Retinal pigment epithelial cell (primary cell): ENCODE measurements around the gene KLF5.

Experiments used
- DNase-seq: peaks from one replicate; pipeline ENCODE4 v3.0.0-alpha.2; 2010; ENCODE audit warnings: low read depth
- H3K4me3 ChIP-seq: 2 replicates; pipeline ENCODE4 v1.5.1; 2011; ENCODE audit warnings: mild to moderate bottlenecking, low read length, control low read depth, moderate library complexity
- TF ChIP-seq, protein P1 (sequence below): conservative IDR thresholded peaks from 2 replicates; pipeline ENCODE4 v1.5.1; 2011; ENCODE audit warnings: low read depth, low read length, control low read depth, inconsistent platforms

KLF5 gene

DNA sequence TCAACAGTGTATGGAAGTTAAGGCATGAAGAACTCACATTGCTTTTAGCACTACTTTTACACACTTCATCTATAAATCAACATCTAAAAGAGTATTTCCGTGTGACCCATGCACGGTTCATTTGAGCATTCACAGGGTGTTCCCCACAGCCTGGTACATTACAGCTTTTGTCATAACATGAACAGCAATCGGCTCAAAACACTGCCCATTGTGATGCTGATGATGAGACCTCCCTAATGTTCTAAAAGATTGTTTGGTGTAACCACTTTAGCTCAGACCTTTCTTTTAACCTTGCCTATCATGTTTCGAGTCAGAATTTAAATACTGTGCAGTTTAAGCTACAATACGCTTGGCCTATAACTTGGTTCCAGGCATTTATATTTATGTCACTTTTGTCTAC, 4.1 kb upstream of the KLF5 start:
- DNase-seq, result no peak
- TF ChIP-seq, protein P1, sequence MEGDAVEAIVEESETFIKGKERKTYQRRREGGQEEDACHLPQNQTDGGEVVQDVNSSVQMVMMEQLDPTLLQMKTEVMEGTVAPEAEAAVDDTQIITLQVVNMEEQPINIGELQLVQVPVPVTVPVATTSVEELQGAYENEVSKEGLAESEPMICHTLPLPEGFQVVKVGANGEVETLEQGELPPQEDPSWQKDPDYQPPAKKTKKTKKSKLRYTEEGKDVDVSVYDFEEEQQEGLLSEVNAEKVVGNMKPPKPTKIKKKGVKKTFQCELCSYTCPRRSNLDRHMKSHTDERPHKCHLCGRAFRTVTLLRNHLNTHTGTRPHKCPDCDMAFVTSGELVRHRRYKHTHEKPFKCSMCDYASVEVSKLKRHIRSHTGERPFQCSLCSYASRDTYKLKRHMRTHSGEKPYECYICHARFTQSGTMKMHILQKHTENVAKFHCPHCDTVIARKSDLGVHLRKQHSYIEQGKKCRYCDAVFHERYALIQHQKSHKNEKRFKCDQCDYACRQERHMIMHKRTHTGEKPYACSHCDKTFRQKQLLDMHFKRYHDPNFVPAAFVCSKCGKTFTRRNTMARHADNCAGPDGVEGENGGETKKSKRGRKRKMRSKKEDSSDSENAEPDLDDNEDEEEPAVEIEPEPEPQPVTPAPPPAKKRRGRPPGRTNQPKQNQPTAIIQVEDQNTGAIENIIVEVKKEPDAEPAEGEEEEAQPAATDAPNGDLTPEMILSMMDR, result no peak
- H3K4me3 ChIP-seq, result no peak overlapping the region

DNA sequence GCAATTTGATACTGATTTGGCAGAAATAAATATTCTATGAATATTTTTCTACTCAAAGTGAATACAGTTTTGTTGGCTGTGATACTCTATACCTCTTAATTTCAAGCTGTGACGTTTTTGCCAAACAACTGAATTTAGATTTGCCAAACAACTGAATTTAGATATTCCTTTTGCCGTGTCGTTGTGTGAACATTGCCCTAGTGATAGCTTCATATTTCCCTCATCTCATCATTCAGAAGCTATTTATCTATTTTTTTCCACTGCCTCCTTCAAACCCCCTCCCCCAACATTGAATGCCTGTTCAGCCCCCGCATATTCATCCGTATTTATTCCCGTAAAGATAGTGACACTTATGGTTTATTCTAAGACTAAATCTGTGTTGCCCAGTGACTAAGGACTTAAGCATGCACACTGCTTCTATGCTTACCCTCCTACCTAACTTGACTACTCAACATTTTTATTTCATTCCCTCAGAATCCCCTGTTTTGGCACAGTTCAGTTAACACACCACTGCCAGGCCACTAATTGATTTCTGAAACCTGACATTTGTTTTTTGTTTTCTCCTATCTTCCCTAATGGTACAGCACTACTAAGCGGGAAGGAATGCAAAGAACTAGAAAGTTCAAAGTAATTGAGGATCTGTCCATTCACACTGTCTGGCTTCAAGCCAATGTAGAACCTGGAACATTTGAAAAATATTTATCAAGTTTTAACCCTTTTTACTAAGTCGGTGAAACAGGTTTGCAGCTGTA, 2.8 kb upstream of the KLF5 start:
- DNase-seq, result peak; percentile 98
- peak overlapping the region; percentile 17 for H3K4me3 ChIP-seq
- TF ChIP-seq, protein P1, result no peak

DNA sequence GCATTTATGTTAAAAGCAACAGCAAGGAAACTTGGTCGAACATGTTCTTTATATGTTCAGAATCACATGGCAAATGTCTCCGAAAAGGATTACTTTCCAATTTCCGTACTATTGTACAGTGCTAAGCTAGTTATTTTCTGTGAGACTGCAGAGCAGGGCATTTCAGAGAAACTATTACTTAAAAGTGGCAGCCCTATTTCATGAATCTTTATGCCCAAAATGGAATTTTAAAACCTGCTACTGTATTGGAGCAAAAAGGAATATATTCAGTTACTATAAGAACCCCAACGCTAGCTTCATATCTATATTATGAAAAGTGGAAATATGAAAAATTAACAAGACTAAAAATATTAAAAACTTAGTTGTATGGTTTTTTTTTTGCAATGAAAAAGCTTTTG, 2.2 kb upstream of the KLF5 start:
- TF ChIP-seq, protein P1, result no peak
- H3K4me3 ChIP-seq, result no peak overlapping the region

DNA sequence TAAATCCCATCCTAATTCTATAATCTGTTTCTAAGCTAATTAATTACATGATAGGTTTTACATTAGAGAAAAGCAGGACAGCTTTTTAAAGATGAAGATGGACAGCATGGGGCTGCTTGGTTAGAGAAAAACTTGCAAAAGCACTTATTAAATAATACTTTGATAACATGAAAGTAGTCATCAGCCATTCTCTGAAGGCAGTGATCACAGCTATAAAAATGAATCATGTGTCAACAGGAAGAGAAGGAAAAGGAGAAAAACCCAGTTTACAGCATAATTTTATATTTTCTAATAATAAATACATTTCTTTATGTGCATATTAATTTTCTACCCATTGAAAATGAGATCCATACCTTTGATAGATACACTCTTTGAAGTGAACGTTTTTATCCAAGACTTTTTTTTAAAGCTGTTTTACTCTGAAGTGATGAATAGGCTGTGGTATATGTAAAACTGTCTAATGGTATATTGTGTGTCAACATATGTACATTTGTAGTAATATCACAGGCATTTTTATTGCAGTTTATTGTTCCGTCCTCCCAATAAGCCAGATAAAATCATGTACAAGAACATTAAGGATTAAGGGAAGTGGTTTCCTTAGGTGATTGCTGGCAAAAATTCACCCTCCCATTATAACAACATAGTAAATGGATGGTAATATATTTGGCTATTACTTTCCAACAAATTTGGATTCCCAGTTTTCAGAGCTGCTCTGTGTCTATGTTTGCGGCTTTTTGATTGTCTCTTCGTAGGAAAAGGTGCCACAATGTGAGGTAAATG, 1.3 kb upstream of the KLF5 start:
- no peak overlapping the region for H3K4me3 ChIP-seq
- DNase-seq, result no peak
- TF ChIP-seq, protein P1, result no peak

More for the DNA sequence above, 2.2 kb upstream of the KLF5 start:
- DNase-seq, result no peak

DNA sequence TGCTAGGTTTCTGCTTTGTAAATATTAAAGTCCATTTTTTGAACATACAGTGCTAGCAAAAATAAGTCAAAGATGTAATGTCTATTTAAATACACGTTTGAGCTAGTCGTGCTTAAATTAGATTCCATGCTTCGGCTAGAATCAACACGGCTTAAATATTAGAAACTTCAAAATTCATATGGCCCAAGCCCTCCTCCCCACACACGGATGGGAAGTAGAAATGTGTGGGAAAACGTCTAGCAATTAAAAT, 816 bp upstream of the KLF5 start:
- TF ChIP-seq, protein P1, result no peak
- no peak for DNase-seq
- H3K4me3 ChIP-seq, result peak overlapping the region; percentile 68

DNA sequence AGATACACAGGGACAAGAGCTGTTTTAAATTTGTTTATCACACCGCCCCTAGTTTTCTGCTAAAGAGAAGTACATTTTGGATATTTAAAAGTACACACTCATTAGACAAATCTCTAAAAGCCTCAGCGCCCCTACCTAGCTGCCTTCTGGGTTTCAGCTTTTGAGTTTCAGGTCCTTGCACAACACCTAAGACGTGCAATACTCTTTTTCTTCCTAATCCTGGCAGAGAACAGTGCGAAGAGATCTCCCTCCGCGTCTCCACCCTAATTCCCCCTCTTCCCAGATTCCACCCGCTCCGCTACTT, 421 bp upstream of the KLF5 start:
- H3K4me3 ChIP-seq, result peak overlapping the region; percentile 68
- no peak for DNase-seq
- TF ChIP-seq, protein P1, result no peak
